ENCODE results near the gene TM9SF3.
"Not testable (repeated sequence)": the region's sequence is repeated elsewhere in the genome, so short reads cannot be mapped to it uniquely, and the experiment has no call there.

TM9SF3 gene

GRCh38 chr10:96560966-96561887 lies 25.6 kb downstream of the TM9SF3 start:
- DNase-seq = no peak

- DNase-seq = no peak
These were observed 26.3 kb downstream of the TM9SF3 start for GRCh38 chr10:96560489-96560888.

GRCh38 chr10:96556003-96556402 lies 30.8 kb downstream of the TM9SF3 start:
- DNase-seq = no peak

- no peak for DNase-seq
These were observed 31.5 kb downstream of the TM9SF3 start for GRCh38 chr10:96555330-96555729.

- peak; percentile 4 for DNase-seq
These were observed 38.2 kb downstream of the TM9SF3 start for GRCh38 chr10:96548589-96548988.

- not testable (repeated sequence) for DNase-seq
These were observed 41.3 kb downstream of the TM9SF3 start for GRCh38 chr10:96545558-96545957.

- DNase-seq = no peak
These were observed 44.9 kb downstream of the TM9SF3 start for GRCh38 chr10:96541921-96542320.

- no peak for DNase-seq
These were observed 46.6 kb downstream of the TM9SF3 start for GRCh38 chr10:96540240-96540639.

- no peak for DNase-seq
These were observed 48.1 kb downstream of the TM9SF3 start for GRCh38 chr10:96538683-96539082.

GRCh38 chr10:96536129-96536528 lies 50.7 kb downstream of the TM9SF3 start:
- no peak for DNase-seq

- DNase-seq = peak; percentile 8
These were observed 54.3 kb downstream of the TM9SF3 start for GRCh38 chr10:96532523-96532922.

- no peak for DNase-seq
These were observed 57.1 kb downstream of the TM9SF3 start for GRCh38 chr10:96529634-96530279.

GRCh38 chr10:96524741-96525140 lies 62.1 kb downstream of the TM9SF3 start:
- no peak for DNase-seq

GRCh38 chr10:96517284-96517683 lies 69.5 kb downstream of the TM9SF3 start:
- no peak for DNase-seq

GRCh38 chr10:96516337-96516736 lies 70.5 kb downstream of the TM9SF3 start:
- no peak for DNase-seq

GRCh38 chr10:96513698-96514561 lies 72.9 kb downstream of the TM9SF3 start, which contains the start of gene TLL2:
Gene TLL2 (minus strand): TSS chr10:96513926. CDS start chr10:96513685, 241 bp downstream.
- peak; percentile 8 for DNase-seq

GRCh38 chr10:96513305-96513697 lies 73.5 kb downstream of the TM9SF3 start:
- DNase-seq = no peak

- no peak for DNase-seq
These were observed 74.1 kb downstream of the TM9SF3 start for GRCh38 chr10:96512524-96513304.

- peak; percentile 12 for DNase-seq
These were observed 75.5 kb downstream of the TM9SF3 start for GRCh38 chr10:96511044-96511945.

- DNase-seq = no peak
These were observed 77.7 kb downstream of the TM9SF3 start for GRCh38 chr10:96509017-96509641.

- DNase-seq = no peak
These were observed 79.8 kb downstream of the TM9SF3 start for GRCh38 chr10:96507044-96507443.
